HG02981 (cell line): ENCODE measurements around the gene ZNF384.

Experiments used
- ATAC-seq: cut with Tn5 transposase; IDR thresholded peaks from one replicate; pipeline ENCODE4 v1.9.1; 2021; ENCODE audit warnings: mild to moderate bottlenecking, moderate library complexity; ENCODE audit not compliant: unreplicated experiment

ZNF384 gene

GRCh38 chr12:6626654-6627283 lies 62.4 kb downstream of the ZNF384 start:
- no peak for ATAC-seq

- no peak for ATAC-seq
These were observed 68.3 kb downstream of the ZNF384 start for GRCh38 chr12:6620885-6621274.

GRCh38 chr12:6620137-6620884 lies 68.9 kb downstream of the ZNF384 start:
- no peak for ATAC-seq

- no peak for ATAC-seq
These were observed 70.5 kb downstream of the ZNF384 start for GRCh38 chr12:6618483-6619225.
